Nephron (organoid): Measurements from ENCODE around the gene PIGS.
A peak's percentile ranks its signal among the peaks of the same experiment; 100 is the strongest.

Experiments
- H3K27ac Mint-ChIP-seq, 3 experiments: 2 replicates each; pipeline ENCODE4 v1.8.0; 2020; ENCODE audit warnings: mixed read lengths in 3 of 3, mild to moderate bottlenecking in 2 of 3, moderate library complexity in 1 of 3
- H3K27me3 Mint-ChIP-seq: 2 replicates; pipeline ENCODE4 v1.8.0; 2021; ENCODE audit warnings: low read depth, mild to moderate bottlenecking, moderate library complexity, mixed read lengths
- H3K36me3 Mint-ChIP-seq: 2 replicates; pipeline ENCODE4 v1.8.0; 2020; ENCODE audit warnings: low read depth, mixed read lengths
- H3K4me1 Mint-ChIP-seq: 2 replicates; pipeline ENCODE4 v1.8.0; 2020; ENCODE audit warnings: mixed read lengths
- H3K4me3 Mint-ChIP-seq, 3 experiments: 2 replicates each; pipeline ENCODE4 v1.8.0; 2020; ENCODE audit warnings: mild to moderate bottlenecking in 3 of 3, mixed read lengths in 3 of 3, moderate library complexity in 2 of 3
- H3K9me3 Mint-ChIP-seq: 2 replicates; pipeline ENCODE4 v1.8.0; 2020; ENCODE audit warnings: mixed read lengths
- CTCF ChIP-seq, 3 experiments: fragments of 200-600 bp; sonication (generic); IDR thresholded peaks; one replicate each; pipeline ENCODE4 v1.5.0; 2021; ENCODE audit warnings: antibody characterized with exemption in 3 of 3; ENCODE audit not compliant: unreplicated experiment in 3 of 3

PIGS gene

GRCh38 chr17:28573040-28573380, 1.7 kb upstream of the PIGS start:
- no peak for TF ChIP-seq CTCF (IDR thresholded peaks at IDR 0.05; ENCODE audit: unreplicated experiment in 3 of 3)
- Mint-ChIP-seq H3K27me3 (no peaks in the 10 kb centered on the region), H3K9me3 (no peaks in the 10 kb centered on the region), H3K4me3 (peak overlapping the region in 2 of 3 experiments; percentile 14 to 94), H3K4me1 (peaks cover 27% of the 10 kb centered on the region), H3K27ac (no peak overlapping the region), H3K36me3 (peaks cover 13% of the 10 kb centered on the region)

GRCh38 chr17:28572259-28573039, 1.1 kb upstream of the PIGS start:
- H3K4me1 Mint-ChIP-seq, result peaks cover 27% of the 10 kb centered on the region
- peaks cover 17% of the 10 kb centered on the region for H3K36me3 Mint-ChIP-seq
- no peak overlapping the region for H3K27ac Mint-ChIP-seq
- peak overlapping the region; percentile 94 to 99 (median 97) for H3K4me3 Mint-ChIP-seq
- H3K9me3 Mint-ChIP-seq, result no peaks in the 10 kb centered on the region
- TF ChIP-seq CTCF (IDR thresholded peaks at IDR 0.05; ENCODE audit: unreplicated experiment in 3 of 3), result no peak
- no peaks in the 10 kb centered on the region for H3K27me3 Mint-ChIP-seq

GRCh38 chr17:28570716-28571360, 486 bp downstream of the PIGS start:
- peak overlapping the region; percentile 45 to 73 (median 66) for H3K27ac Mint-ChIP-seq
- H3K4me3 Mint-ChIP-seq, result peak overlapping the region; percentile 94 to 99 (median 97)
- H3K36me3 Mint-ChIP-seq, result peaks cover 18% of the 10 kb centered on the region
- no peak for TF ChIP-seq CTCF (IDR thresholded peaks at IDR 0.05; ENCODE audit: unreplicated experiment in 3 of 3)
- H3K9me3 Mint-ChIP-seq, result no peaks in the 10 kb centered on the region
- no peaks in the 10 kb centered on the region for H3K27me3 Mint-ChIP-seq
- peaks cover 22% of the 10 kb centered on the region for H3K4me1 Mint-ChIP-seq

- Mint-ChIP-seq H3K36me3 (peaks cover 18% of the 10 kb centered on the region), H3K4me1 (peaks cover 22% of the 10 kb centered on the region)
- TF ChIP-seq CTCF (IDR thresholded peaks at IDR 0.05; ENCODE audit: unreplicated experiment in 3 of 3), result no peak
These were observed 1.9 kb downstream of the PIGS start for GRCh38 chr17:28569446-28569845.

GRCh38 chr17:28567604-28568003, 3.7 kb downstream of the PIGS start:
- Mint-ChIP-seq H3K27ac (no peak overlapping the region), H3K4me1 (peaks cover 29% of the 10 kb centered on the region), H3K27me3 (no peaks in the 10 kb centered on the region), H3K9me3 (no peaks in the 10 kb centered on the region), H3K36me3 (peaks cover 28% of the 10 kb centered on the region), H3K4me3 (no peak overlapping the region)
- no peak for TF ChIP-seq CTCF (IDR thresholded peaks at IDR 0.05; ENCODE audit: unreplicated experiment in 3 of 3)

More at GRCh38 chr17:28569446-28569845, 1.9 kb downstream of the PIGS start:
- no peak overlapping the region for H3K27ac Mint-ChIP-seq
- no peaks in the 10 kb centered on the region for H3K27me3 Mint-ChIP-seq
- H3K4me3 Mint-ChIP-seq, result peak overlapping the region; percentile 94 to 99 (median 97)
- H3K9me3 Mint-ChIP-seq, result no peaks in the 10 kb centered on the region
